HG03066 (cell line): Measurements from ENCODE around the gene ZNF70.

Experiments used
- ATAC-seq: cut with Tn5 transposase; IDR thresholded peaks from one replicate; pipeline ENCODE4 v1.9.1; 2021; ENCODE audit warnings: low read depth; ENCODE audit not compliant: unreplicated experiment

ZNF70 gene

GRCh38 chr22:23695571-23696325, 55.2 kb downstream of the ZNF70 start:
- no peak for ATAC-seq

GRCh38 chr22:23695141-23695540, 55.8 kb downstream of the ZNF70 start:
- no peak for ATAC-seq

GRCh38 chr22:23693979-23694680, 56.8 kb downstream of the ZNF70 start:
- ATAC-seq = no peak

- no peak for ATAC-seq
Measured at GRCh38 chr22:23692598-23693291, 58.2 kb downstream of the ZNF70 start.

GRCh38 chr22:23691748-23692423, 59.0 kb downstream of the ZNF70 start:
- no peak for ATAC-seq

GRCh38 chr22:23690713-23691112, 60.2 kb downstream of the ZNF70 start, which contains the start of gene RGL4:
Gene RGL4, plus strand, starts transcription at chr22:23691013. Its CDS starts 1,018 bp downstream, at chr22:23692031.
- ATAC-seq = no peak

- ATAC-seq = no peak
Measured at GRCh38 chr22:23689414-23689813, 61.5 kb downstream of the ZNF70 start.
